Natural killer cell treated with Interleukin-12 subunit alpha and Interleukin-12 subunit beta and Interleukin-15 and Interleukin-18, amount 100 ng/mL, for 72 hours (primary cell): ENCODE measurements around the gene MMP14. TPM values are rescaled to one million over a fixed set of nuclear protein-coding genes. Genes with fewer than 3 reads are reported as not detected.
A peak's percentile ranks its signal among the peaks of the same experiment; 100 is the strongest.
"Not testable (repeated sequence)": the region's sequence is repeated elsewhere in the genome, so short reads cannot be mapped to it uniquely, and the experiment has no call there.

Experiments used
- ATAC-seq, 2 donors: fragments of 150-1000 bp; cut with Tn5 transposase in 1 of 2; sonication (Bioruptor Pico), chemical (Tn5 transposase) in 1 of 2; 2 replicates each; pipeline ENCODE4 v1.10.0; 2021
- DNase-seq: peaks from one replicate; pipeline ENCODE4 v3.0.0; 2022; ENCODE audit warnings: low spot score
- H3K27ac Mint-ChIP-seq, 2 donors: 1 replicate in 1 of 2; 2 replicates in 1 of 2; pipeline ENCODE4 v1.8.0; 2022; ENCODE audit warnings: mixed read lengths in 2 of 2, mild to moderate bottlenecking in 1 of 2, moderate library complexity in 1 of 2
- H3K27me3 Mint-ChIP-seq, 2 donors: 1 replicate in 1 of 2; 2 replicates in 1 of 2; pipeline ENCODE4 v1.8.0; 2022; ENCODE audit warnings: mixed read lengths in 2 of 2
- H3K36me3 Mint-ChIP-seq: one replicate; pipeline ENCODE4 v1.8.0; 2022; ENCODE audit warnings: mixed read lengths
- H3K4me1 Mint-ChIP-seq, 2 donors: 1 replicate in 1 of 2; 2 replicates in 1 of 2; pipeline ENCODE4 v1.8.0; 2022; ENCODE audit warnings: low read depth in 2 of 2, mixed read lengths in 2 of 2, mild to moderate bottlenecking in 1 of 2
- H3K4me3 Mint-ChIP-seq: one replicate; pipeline ENCODE4 v1.8.0; 2022; ENCODE audit warnings: mixed read lengths
- H3K9me3 Mint-ChIP-seq: 2 replicates; pipeline ENCODE4 v1.8.0; 2022; ENCODE audit warnings: mixed read lengths
- total RNA-seq, 2 donors: library from RNA; stranded (reverse); gene quantifications; one replicate each; pipeline ENCODE4 v1.2.3, GENCODE V29; 2022

MMP14 gene
- total RNA-seq, 2 donors from 2014 or later: 3.7 to 8.0 TPM

- ATAC-seq (no peak), DNase-seq (no peak)
- H3K36me3 Mint-ChIP-seq: no peaks in the 10 kb centered on the region
- H3K27me3 Mint-ChIP-seq: peaks cover 39 to 69% of the 10 kb centered on the region in 2 donors
- no peaks in the 10 kb centered on the region for H3K9me3 Mint-ChIP-seq
- no peaks in the 10 kb centered on the region for H3K4me1 Mint-ChIP-seq
- no peak overlapping the region for H3K27ac Mint-ChIP-seq
- no peak overlapping the region for H3K4me3 Mint-ChIP-seq
Measured at GRCh38 chr14:22803687-22803974, 32.8 kb upstream of the MMP14 start.

- H3K27ac Mint-ChIP-seq, DNase-seq, ATAC-seq, H3K9me3 Mint-ChIP-seq, H3K36me3 Mint-ChIP-seq, H3K4me1 Mint-ChIP-seq, H3K4me3 Mint-ChIP-seq: not testable (repeated sequence)
- peaks cover 27 to 54% of the 10 kb centered on the region in 2 donors for H3K27me3 Mint-ChIP-seq
Measured at GRCh38 chr14:22805235-22805634, 31.1 kb upstream of the MMP14 start.

- no peak for DNase-seq
- Mint-ChIP-seq H3K27ac (no peak overlapping the region), H3K4me3 (no peak overlapping the region), H3K9me3 (no peaks in the 10 kb centered on the region), H3K4me1 (no peaks in the 10 kb centered on the region), H3K27me3 (peaks cover 19 to 43% of the 10 kb centered on the region in 2 donors), H3K36me3 (no peaks in the 10 kb centered on the region)
- ATAC-seq: no peak
Measured at GRCh38 chr14:22807432-22808087, 28.8 kb upstream of the MMP14 start.

GRCh38 chr14:22808388-22809209, 27.8 kb upstream of the MMP14 start:
- no peak for ATAC-seq
- Mint-ChIP-seq H3K4me3 (no peak overlapping the region), H3K27ac (no peak overlapping the region), H3K9me3 (no peaks in the 10 kb centered on the region), H3K4me1 (no peaks in the 10 kb centered on the region), H3K36me3 (no peaks in the 10 kb centered on the region), H3K27me3 (peaks cover 16 to 34% of the 10 kb centered on the region in 2 donors)
- no peak for DNase-seq

- Mint-ChIP-seq H3K27ac (no peak overlapping the region), H3K4me1 (no peaks in the 10 kb centered on the region), H3K27me3 (peaks cover 11 to 26% of the 10 kb centered on the region in 2 donors), H3K9me3 (no peaks in the 10 kb centered on the region), H3K4me3 (no peak overlapping the region), H3K36me3 (no peaks in the 10 kb centered on the region)
- ATAC-seq (no peak), DNase-seq (no peak)
Measured at GRCh38 chr14:22811722-22812121, 24.7 kb upstream of the MMP14 start.

GRCh38 chr14:22812744-22813143, 23.6 kb upstream of the MMP14 start:
- no peaks in the 10 kb centered on the region for H3K4me1 Mint-ChIP-seq
- H3K4me3 Mint-ChIP-seq: no peak overlapping the region
- ATAC-seq (no peak), DNase-seq (no peak)
- H3K36me3 Mint-ChIP-seq: no peaks in the 10 kb centered on the region
- H3K27ac Mint-ChIP-seq: no peak overlapping the region
- no peaks in the 10 kb centered on the region for H3K9me3 Mint-ChIP-seq
- H3K27me3 Mint-ChIP-seq: peaks cover 8 to 16% of the 10 kb centered on the region in 2 donors

GRCh38 chr14:22813145-22813544, 23.2 kb upstream of the MMP14 start:
- peaks cover 11 to 15% of the 10 kb centered on the region in 2 donors for H3K27me3 Mint-ChIP-seq
- DNase-seq (no peak), ATAC-seq (peak; percentile 17 to 36)

GRCh38 chr14:22814373-22814772, 22.0 kb upstream of the MMP14 start:
- ATAC-seq: no peak

More at GRCh38 chr14:22813145-22813544, 23.2 kb upstream of the MMP14 start:
- Mint-ChIP-seq H3K27ac (no peak overlapping the region), H3K36me3 (no peaks in the 10 kb centered on the region), H3K4me3 (no peak overlapping the region), H3K9me3 (no peaks in the 10 kb centered on the region), H3K4me1 (no peaks in the 10 kb centered on the region)

GRCh38 chr14:22814941-22815713, 21.3 kb upstream of the MMP14 start, which contains the start of gene SLC7A7:
TSS of gene SLC7A7 (minus strand) at chr14:22815435. CDS start at chr14:22813398, 2,037 bp downstream.
- no peak for DNase-seq
- Mint-ChIP-seq H3K27ac (no peak within 1 kb of the TSS), H3K4me3 (no peak within 1 kb of the TSS), H3K9me3 (no peaks in the 10 kb centered on the region), H3K4me1 (peaks cover 0 to 3% of the 10 kb centered on the region in 2 donors), H3K36me3 (no peaks in the 10 kb centered on the region), H3K27me3 (peaks cover 20 to 21% of the 10 kb centered on the region in 2 donors)
- ATAC-seq: peak in 1 of 2 donors; percentile 26

More at GRCh38 chr14:22814373-22814772, 22.0 kb upstream of the MMP14 start:
- no peak for DNase-seq
- Mint-ChIP-seq H3K27me3 (peaks cover 15 to 17% of the 10 kb centered on the region in 2 donors), H3K9me3 (no peaks in the 10 kb centered on the region), H3K27ac (no peak overlapping the region), H3K36me3 (no peaks in the 10 kb centered on the region), H3K4me3 (no peak overlapping the region), H3K4me1 (no peaks in the 10 kb centered on the region)

GRCh38 chr14:22819151-22819988, 17.0 kb upstream of the MMP14 start:
- H3K4me3 Mint-ChIP-seq: no peak overlapping the region
- H3K27me3 Mint-ChIP-seq: peaks cover 22 to 28% of the 10 kb centered on the region in 2 donors
- ATAC-seq: no peak
- no peak for DNase-seq
- H3K36me3 Mint-ChIP-seq: no peaks in the 10 kb centered on the region
- H3K4me1 Mint-ChIP-seq: peaks cover 8 to 10% of the 10 kb centered on the region in 2 donors
- H3K27ac Mint-ChIP-seq: no peak overlapping the region
- no peaks in the 10 kb centered on the region for H3K9me3 Mint-ChIP-seq

- H3K4me3 Mint-ChIP-seq: no peak overlapping the region
- no peak overlapping the region for H3K27ac Mint-ChIP-seq
- H3K36me3 Mint-ChIP-seq: no peaks in the 10 kb centered on the region
- H3K4me1 Mint-ChIP-seq: peaks cover 11 to 12% of the 10 kb centered on the region in 2 donors
- H3K27me3 Mint-ChIP-seq: peaks cover 18 to 25% of the 10 kb centered on the region in 2 donors
- DNase-seq: no peak
- no peak for ATAC-seq
- no peaks in the 10 kb centered on the region for H3K9me3 Mint-ChIP-seq
Measured at GRCh38 chr14:22820731-22821130, 15.7 kb upstream of the MMP14 start.

- Mint-ChIP-seq H3K9me3 (no peaks in the 10 kb centered on the region), H3K27me3 (peaks cover 22 to 28% of the 10 kb centered on the region in 2 donors), H3K4me1 (peaks cover 12 to 13% of the 10 kb centered on the region in 2 donors), H3K27ac (no peak overlapping the region), H3K36me3 (no peaks in the 10 kb centered on the region), H3K4me3 (no peak overlapping the region)
- no peak for ATAC-seq
- DNase-seq: no peak
Measured at GRCh38 chr14:22821193-22822015, 15.0 kb upstream of the MMP14 start.
